HG02678 (cell line): Measurements from ENCODE around the gene CHD6.
A peak's percentile ranks its signal among the peaks of the same experiment; 100 is the strongest.

Source experiments
- ATAC-seq: cut with Tn5 transposase; IDR thresholded peaks from one replicate; pipeline ENCODE4 v1.9.1; 2021; ENCODE audit warnings: mild to moderate bottlenecking, moderate library complexity; ENCODE audit not compliant: unreplicated experiment

The CHD6 gene

GRCh38 chr20:41428285-41428684 is 189.9 kb downstream of the CHD6 start:
- no peak for ATAC-seq

GRCh38 chr20:41427833-41428232 is 190.3 kb downstream of the CHD6 start:
- no peak for ATAC-seq

GRCh38 chr20:41426976-41427375 is 191.2 kb downstream of the CHD6 start:
- ATAC-seq, result no peak

DNA sequence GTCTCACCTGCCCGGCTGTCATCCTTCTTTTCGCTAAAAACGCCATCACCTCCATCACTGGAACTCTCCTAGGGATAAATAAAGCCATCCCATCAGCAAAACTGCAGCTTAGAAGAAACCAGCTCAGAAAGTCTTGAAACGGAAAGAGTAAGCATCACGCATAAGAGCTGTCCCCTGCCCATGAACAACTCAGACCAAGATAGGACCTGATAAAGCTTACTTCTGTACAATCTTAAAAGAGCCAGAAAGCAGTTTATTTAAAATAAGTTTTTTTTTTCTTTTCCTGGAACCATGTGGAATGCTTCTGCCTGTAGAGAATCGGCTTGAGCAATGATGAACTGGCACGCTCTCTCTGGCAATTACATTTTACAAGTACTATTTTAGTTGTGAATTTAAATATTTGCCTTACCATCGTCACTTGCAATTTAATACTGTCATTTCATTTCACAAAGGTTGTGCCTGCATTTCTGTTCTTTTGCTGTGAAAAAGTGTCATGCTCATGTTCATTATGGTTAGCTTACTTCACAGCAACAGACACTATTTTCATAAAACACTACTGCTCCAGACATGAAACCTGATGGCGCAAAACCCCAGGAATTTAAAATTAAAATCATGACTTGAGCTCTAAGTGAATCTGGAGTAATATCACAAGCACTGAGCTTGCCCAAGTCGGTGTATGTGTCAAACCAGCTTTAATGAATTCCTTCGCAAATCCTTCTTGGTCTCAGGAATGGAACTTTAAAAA is 191.9 kb downstream of the CHD6 start:
- ATAC-seq, result no peak

- no peak for ATAC-seq
These were observed 192.8 kb downstream of the CHD6 start for GRCh38 chr20:41425180-41425884.

- no peak for ATAC-seq
These were observed 193.6 kb downstream of the CHD6 start for GRCh38 chr20:41424546-41424945.

DNA sequence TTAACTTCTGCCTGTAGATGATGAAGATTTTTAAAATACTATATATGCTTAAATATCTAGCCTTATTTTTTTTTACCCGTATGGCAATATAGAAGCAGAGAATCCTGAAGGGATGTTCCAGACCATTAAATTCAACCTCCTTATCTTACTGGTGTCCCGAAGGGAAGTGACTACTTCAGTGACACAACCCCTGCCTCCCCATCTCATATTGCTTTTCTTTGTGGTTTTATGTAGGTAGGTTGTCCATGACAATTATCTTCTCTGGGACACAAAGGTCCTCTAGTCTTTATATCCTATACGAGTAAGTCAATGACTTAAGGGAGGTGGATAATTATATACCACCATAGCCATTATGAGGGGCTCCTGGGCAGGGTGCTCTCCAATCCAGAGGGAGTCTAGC is 194.2 kb downstream of the CHD6 start:
- no peak for ATAC-seq

GRCh38 chr20:41422953-41423352 is 195.2 kb downstream of the CHD6 start:
- no peak for ATAC-seq

DNA sequence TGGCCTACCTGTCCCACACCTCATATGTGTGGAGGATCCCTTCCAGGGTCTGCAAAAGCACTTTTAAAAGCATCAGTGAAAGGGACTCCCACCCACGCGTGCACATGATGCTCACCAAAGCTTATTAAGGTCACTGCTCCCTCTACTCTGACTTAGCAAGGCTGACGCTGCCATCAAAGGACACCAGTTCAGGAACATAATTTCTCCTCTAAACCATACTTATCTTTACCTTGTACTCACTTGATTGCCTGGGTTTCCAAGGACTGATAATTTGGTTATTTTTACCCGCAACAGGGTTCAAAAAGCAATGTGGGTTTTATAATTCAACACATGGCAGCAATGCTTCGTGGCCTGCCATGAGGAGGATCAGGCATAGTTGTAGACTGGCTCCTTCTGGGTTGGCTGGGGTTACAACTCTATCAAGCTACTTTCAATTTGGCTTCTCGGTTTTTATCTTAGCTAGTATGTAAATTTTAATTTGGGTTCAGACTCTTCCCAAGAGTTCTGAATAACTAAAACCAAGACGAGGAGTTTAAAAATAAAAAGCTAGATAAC is 199.4 kb downstream of the CHD6 start:
- ATAC-seq, result no peak

- ATAC-seq, result no peak
These were observed 200.1 kb downstream of the CHD6 start for GRCh38 chr20:41418031-41418430.

GRCh38 chr20:41415191-41415590 is 203.0 kb downstream of the CHD6 start:
- no peak for ATAC-seq

DNA sequence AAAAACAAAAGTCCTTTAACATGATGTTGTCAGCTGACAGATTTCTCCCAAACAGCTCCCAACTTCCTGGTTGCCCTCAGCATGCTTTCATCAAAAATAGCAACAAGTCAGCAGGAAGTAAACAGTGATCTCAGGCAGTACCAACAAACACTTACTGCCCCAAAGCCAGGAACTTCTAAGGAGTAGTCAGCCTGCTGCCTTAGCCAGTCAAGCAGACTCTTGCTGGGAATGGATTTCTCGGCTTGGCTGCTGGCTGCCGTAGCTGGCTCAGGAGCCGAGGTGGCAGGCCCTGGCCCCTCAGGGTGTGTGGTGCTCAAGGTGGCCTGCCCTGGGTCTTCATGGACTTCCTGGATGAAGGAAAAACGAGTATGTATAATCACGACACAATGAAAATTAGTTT is 205.0 kb downstream of the CHD6 start:
- no peak for ATAC-seq

GRCh38 chr20:41412324-41413120 is 205.7 kb downstream of the CHD6 start:
- ATAC-seq, result no peak

DNA sequence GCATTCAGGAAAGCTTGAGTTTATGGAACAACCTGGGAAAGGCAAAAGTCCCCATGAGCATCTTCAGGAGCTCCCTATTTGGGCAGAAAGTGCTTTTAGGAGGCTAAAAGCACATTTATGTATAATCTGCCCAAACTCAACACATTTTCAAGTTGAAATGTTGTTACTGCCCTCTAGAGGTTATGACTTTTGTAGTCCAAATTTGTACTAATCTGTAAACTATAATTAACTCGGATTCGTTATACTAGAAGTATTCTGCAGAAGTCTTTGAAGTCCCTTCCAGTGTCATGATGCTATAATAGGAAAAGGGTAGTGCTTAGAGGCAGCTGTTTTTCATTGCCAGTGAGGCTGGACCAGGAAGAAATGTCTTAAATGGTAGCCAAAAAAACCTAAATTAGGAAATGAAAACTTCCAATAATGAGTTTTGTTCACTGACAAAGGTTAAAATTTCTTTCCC is 206.8 kb downstream of the CHD6 start:
- no peak for ATAC-seq

DNA sequence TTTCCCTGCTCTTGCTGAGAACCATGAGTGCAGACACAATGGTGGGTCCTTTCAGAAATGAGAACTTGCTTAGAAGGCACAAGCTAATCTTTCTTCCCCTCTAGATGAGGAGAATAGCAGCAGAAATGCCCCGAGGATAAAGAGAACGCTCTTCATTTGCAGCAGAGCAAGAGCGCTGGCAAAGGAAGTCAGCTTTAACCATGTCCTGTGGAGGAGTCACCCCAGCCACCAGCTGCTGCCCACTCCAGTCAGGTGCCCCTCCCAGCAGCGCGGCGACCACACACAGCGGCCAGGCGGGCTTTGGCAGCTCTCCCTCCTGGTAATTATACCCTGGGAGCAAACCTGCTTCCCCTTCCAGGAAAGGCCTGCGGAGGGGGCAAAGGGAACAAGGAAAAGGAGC is 209.2 kb downstream of the CHD6 start:
- no peak for ATAC-seq

- peak; percentile 92 for ATAC-seq
These were observed 209.9 kb downstream of the CHD6 start for GRCh38 chr20:41408156-41408794.

- ATAC-seq, result no peak
These were observed 210.6 kb downstream of the CHD6 start for GRCh38 chr20:41407607-41408006.

DNA sequence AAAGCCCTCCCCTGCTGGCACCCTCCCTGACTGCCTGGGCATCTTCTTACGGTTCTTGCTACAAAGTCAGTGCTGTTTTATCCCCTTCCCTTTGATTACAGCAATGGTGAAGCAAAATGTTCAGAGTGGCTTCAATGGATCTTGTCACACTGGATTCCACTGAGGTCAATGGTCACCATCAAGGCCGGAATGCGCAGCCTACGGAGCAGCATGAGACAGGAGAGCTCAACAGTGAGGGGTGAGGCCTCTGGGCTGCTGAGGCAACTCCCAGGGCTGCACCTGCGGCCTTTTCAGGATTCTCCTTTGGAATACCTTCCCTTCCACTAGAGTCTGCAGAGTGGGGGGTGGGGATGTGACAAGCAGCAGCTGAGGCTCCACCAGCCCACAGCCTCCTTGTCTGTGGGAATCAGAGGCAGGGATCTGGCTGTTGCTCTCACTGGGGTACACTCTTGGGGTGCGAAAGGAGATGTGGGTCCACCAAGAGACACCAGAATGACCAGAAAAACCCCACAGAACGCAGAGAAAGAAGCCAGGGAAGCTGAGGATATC is 211.2 kb downstream of the CHD6 start:
- ATAC-seq, result no peak

DNA sequence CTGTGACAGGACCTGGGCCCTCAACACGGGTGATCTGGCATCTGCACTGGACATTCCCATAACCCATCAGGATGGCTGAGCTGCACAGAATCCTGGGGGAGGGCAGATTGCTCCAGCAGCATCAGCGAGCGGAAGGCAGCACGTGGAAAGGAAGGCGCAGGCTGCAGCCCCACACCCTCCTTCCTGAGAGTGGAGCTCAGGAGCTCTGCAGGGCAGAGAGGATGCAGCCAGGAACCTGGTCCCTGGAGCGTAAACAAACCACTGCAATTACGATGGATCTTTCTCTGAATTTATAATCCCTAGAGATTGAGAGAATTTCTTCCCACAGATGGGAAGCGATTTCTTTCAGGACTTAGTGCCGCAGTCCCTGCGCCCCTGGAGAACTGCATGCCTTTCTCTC is 211.8 kb downstream of the CHD6 start:
- ATAC-seq, result no peak

- ATAC-seq, result no peak
These were observed 212.7 kb downstream of the CHD6 start for GRCh38 chr20:41405436-41405835.

DNA sequence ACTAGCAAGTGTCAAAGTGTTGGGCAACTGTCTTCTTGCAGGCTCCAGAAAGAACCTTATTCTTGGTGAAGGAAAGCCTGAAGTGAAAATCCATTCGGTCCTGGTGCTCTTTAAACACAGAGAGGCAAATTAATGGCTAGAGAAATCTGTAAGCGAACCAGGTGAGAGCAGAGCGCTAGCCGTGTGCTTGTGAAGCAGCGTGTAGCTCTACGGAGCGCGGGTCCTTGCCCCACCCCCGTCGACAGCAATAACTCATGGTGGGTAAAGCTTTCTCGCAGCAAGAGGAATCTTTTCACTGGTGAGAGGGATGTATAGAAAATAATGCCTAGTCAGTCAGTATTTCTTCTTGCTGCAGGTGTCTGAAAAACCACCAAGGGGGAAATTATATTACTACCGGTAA is 214.6 kb downstream of the CHD6 start:
- no peak for ATAC-seq
